Osteoblast (primary cell): ENCODE measurements around the gene GDPD4. TPM values are rescaled to one million over a fixed set of nuclear protein-coding genes. Genes with fewer than 3 reads are reported as not detected.
A peak's percentile ranks its signal among the peaks of the same experiment; 100 is the strongest.

Experiments
- DNase-seq: peaks from one replicate; pipeline ENCODE4 v3.0.0; 2011; ENCODE audit warnings: low spot score, mixed read lengths; ENCODE audit not compliant: insufficient read length; ENCODE audit errors: missing footprints
- H2AFZ ChIP-seq: 2 replicates; pipeline ENCODE4 v1.6.0; 2011; ENCODE audit warnings: mild to moderate bottlenecking, low read length
- H3K27ac ChIP-seq: 2 replicates; pipeline ENCODE4 v1.5.1; 2011; ENCODE audit warnings: mild to moderate bottlenecking, low read depth, low read length, moderate library complexity
- H3K27me3 ChIP-seq: 2 replicates; pipeline ENCODE4 v1.6.0; 2012; ENCODE audit warnings: mild to moderate bottlenecking, control low read depth, inconsistent platforms, low read length, moderate library complexity; ENCODE audit not compliant: insufficient read depth
- H3K36me3 ChIP-seq: 2 replicates; pipeline ENCODE4 v1.5.1; 2011; ENCODE audit warnings: mild to moderate bottlenecking, low read length, control low read depth, moderate library complexity; ENCODE audit not compliant: insufficient read depth
- H3K4me1 ChIP-seq: 2 replicates; pipeline ENCODE4 v1.5.1; 2011; ENCODE audit warnings: mild to moderate bottlenecking, low read length, control low read depth, moderate library complexity; ENCODE audit not compliant: insufficient read depth
- H3K4me2 ChIP-seq: 2 replicates; pipeline ENCODE4 v1.6.0; 2011; ENCODE audit warnings: mild to moderate bottlenecking, low read length; ENCODE audit not compliant: insufficient read depth
- H3K4me3 ChIP-seq: fragments of 200-600 bp; sonication (generic); 3 replicates; pipeline ENCODE4 v1.5.1; 2012; ENCODE audit warnings: mild to moderate bottlenecking, low read length, inconsistent platforms; ENCODE audit not compliant: insufficient read depth
- H3K79me2 ChIP-seq: 2 replicates; pipeline ENCODE4 v1.6.0; 2012; ENCODE audit warnings: mild to moderate bottlenecking, low read length, control low read depth, inconsistent platforms; ENCODE audit not compliant: insufficient read depth
- H3K9me3 ChIP-seq: 2 replicates; pipeline ENCODE4 v1.5.1; 2011; ENCODE audit warnings: low read depth, low read length, control low read depth
- H4K20me1 ChIP-seq: 2 replicates; pipeline ENCODE4 v1.6.0; 2012; ENCODE audit warnings: mild to moderate bottlenecking, low read length, control low read depth; ENCODE audit not compliant: insufficient read depth
- CTCF ChIP-seq: IDR thresholded peaks from 2 replicates; pipeline ENCODE4 v1.5.1; 2011; ENCODE audit warnings: mild to moderate bottlenecking, low read depth, low read length, moderate library complexity; ENCODE audit errors: extremely low read depth
- total RNA-seq: library from RNA; depleted of rRNA; stranded (reverse); fragments of >200 nt; gene quantifications from 2 replicates; pipeline ENCODE4 v1.2.3, GENCODE V29; 2012

Gene GDPD4
- total RNA-seq, 1 donor: not detected

- no peak for TF ChIP-seq CTCF
- Histone ChIP-seq H3K4me3 (no peak overlapping the region), H3K4me2 (no peak overlapping the region), H3K27ac (no peak overlapping the region), H3K79me2 (no peaks in the 10 kb centered on the region), H3K27me3 (peaks cover 4% of the 10 kb centered on the region), H4K20me1 (no peaks in the 10 kb centered on the region), H3K4me1 (no peaks in the 10 kb centered on the region), H3K36me3 (no peaks in the 10 kb centered on the region), H3K9me3 (no peaks in the 10 kb centered on the region), H2AFZ (no peak overlapping the region)
- peak; percentile 52 for DNase-seq
Measured at GRCh38 chr11:77212314-77213007, 89.0 kb downstream of the GDPD4 start.

GRCh38 chr11:77211594-77212251 is 89.8 kb downstream of the GDPD4 start:
- peak; percentile 43 for DNase-seq
- Histone ChIP-seq H3K27ac (no peak overlapping the region), H2AFZ (no peak overlapping the region), H3K4me2 (no peak overlapping the region), H3K36me3 (no peaks in the 10 kb centered on the region), H3K4me1 (no peaks in the 10 kb centered on the region), H3K9me3 (no peaks in the 10 kb centered on the region), H3K4me3 (no peak overlapping the region), H4K20me1 (no peaks in the 10 kb centered on the region), H3K79me2 (no peaks in the 10 kb centered on the region), H3K27me3 (no peaks in the 10 kb centered on the region)
- no peak for TF ChIP-seq CTCF

- Histone ChIP-seq H3K4me1 (no peaks in the 10 kb centered on the region), H4K20me1 (no peaks in the 10 kb centered on the region), H3K4me2 (no peak overlapping the region), H3K27me3 (no peaks in the 10 kb centered on the region), H3K36me3 (no peaks in the 10 kb centered on the region), H3K27ac (no peak overlapping the region), H3K4me3 (no peak overlapping the region), H2AFZ (no peak overlapping the region), H3K9me3 (no peaks in the 10 kb centered on the region), H3K79me2 (no peaks in the 10 kb centered on the region)
- DNase-seq: peak; percentile 46
- TF ChIP-seq CTCF: no peak
Measured at GRCh38 chr11:77211040-77211451, 90.4 kb downstream of the GDPD4 start.

- no peaks in the 10 kb centered on the region for H3K4me1 ChIP-seq
- H3K27ac ChIP-seq: no peak overlapping the region
- TF ChIP-seq CTCF: no peak
- H3K9me3 ChIP-seq: no peaks in the 10 kb centered on the region
- no peaks in the 10 kb centered on the region for H3K36me3 ChIP-seq
- H3K4me3 ChIP-seq: no peak overlapping the region
- no peaks in the 10 kb centered on the region for H3K79me2 ChIP-seq
- DNase-seq: peak; percentile 76
- no peak overlapping the region for H3K4me2 ChIP-seq
- no peaks in the 10 kb centered on the region for H4K20me1 ChIP-seq
- no peaks in the 10 kb centered on the region for H3K27me3 ChIP-seq
- H2AFZ ChIP-seq: no peak overlapping the region
Measured at GRCh38 chr11:77209663-77210062, 91.8 kb downstream of the GDPD4 start.
